Panc1 (cell line): Measurements from ENCODE around the gene LIME1. TPM values are rescaled to one million over a fixed set of nuclear protein-coding genes. Genes with fewer than 3 reads are reported as not detected.

Source experiments
- ATAC-seq: fragments of 200-7000 bp; cut with Tn5 transposase; 2 replicates; pipeline ENCODE4 v1.9.1; 2020; ENCODE audit warnings: mild to moderate bottlenecking, moderate library complexity
- BruUV-seq: library from RNA; stranded (reverse); fragments of 400-500 nt; replicated peaks from 2 replicates; lab custom pipeline; 2021; lab: Mats Ljungman, UMichigan
- CTCF ChIA-PET: fragments of 300-600 bp; sonication (Branson Sonifier 250); formaldehyde crosslinking; loops from one replicate; lab custom pipeline; 2022; ENCODE audit warnings: antibody characterized with exemption; lab: Charles Lee
- POLR2A ChIA-PET: fragments of 300-600 bp; sonication (Branson Sonifier 250); formaldehyde crosslinking; loops from one replicate; lab custom pipeline; 2022; ENCODE audit warnings: antibody characterized with exemption; lab: Charles Lee
- DNase-seq: peaks from one replicate; pipeline ENCODE4 v3.0.0-alpha.2; 2010; ENCODE audit warnings: low read depth, low spot score
- H3K27ac ChIP-seq: 2 replicates; pipeline ENCODE4 v1.5.1; 2011; ENCODE audit warnings: mild to moderate bottlenecking, low read length, inconsistent platforms
- H3K27me3 ChIP-seq: fragments of 200-500 bp; sonication (Bioruptor generic); 2 replicates; pipeline ENCODE4 v1.6.0; 2014; ENCODE audit warnings: low read length, inconsistent platforms; ENCODE audit not compliant: control insufficient read depth, insufficient read depth
- H3K36me3 ChIP-seq: fragments of 200-500 bp; sonication (Bioruptor generic); 2 replicates; pipeline ENCODE4 v1.5.1; 2014; ENCODE audit warnings: inconsistent platforms, mild to moderate bottlenecking, low read length, moderate library complexity; ENCODE audit not compliant: control insufficient read depth, insufficient read depth
- H3K4me1 ChIP-seq: 2 replicates; pipeline ENCODE4 v1.5.1; 2011; ENCODE audit warnings: inconsistent platforms, mild to moderate bottlenecking, low read length, moderate library complexity; ENCODE audit not compliant: control insufficient read depth, insufficient read depth
- H3K4me3 ChIP-seq, 2 experiments: 2 replicates each; pipeline ENCODE4 v1.5.1; 2011 to 2012; ENCODE audit warnings: low read depth in 2 of 2, low read length in 2 of 2, mild to moderate bottlenecking in 2 of 2, inconsistent platforms in 1 of 2, moderate library complexity in 1 of 2
- H3K9me3 ChIP-seq: fragments of 200-500 bp; sonication (Bioruptor generic); 2 replicates; pipeline ENCODE4 v1.5.1; 2014; ENCODE audit warnings: low read depth, mild to moderate bottlenecking, inconsistent platforms, low read length, moderate library complexity; ENCODE audit not compliant: control insufficient read depth, insufficient read depth
- CTCF ChIP-seq: fragments of 450-650 bp; IDR thresholded peaks from 2 replicates; pipeline ENCODE4 v1.5.1; 2017; ENCODE audit warnings: mild to moderate bottlenecking
- POLR2AphosphoS5 ChIP-seq: IDR thresholded peaks from 2 replicates; pipeline ENCODE4 v1.6.1; 2012; ENCODE audit warnings: mild to moderate bottlenecking, low read depth, low read length, moderate library complexity
- REST ChIP-seq, 2 experiments: IDR thresholded peaks; 2 replicates each; pipeline ENCODE4 v1.6.1; 2011 to 2012; ENCODE audit warnings: low read depth in 2 of 2, control low read depth in 1 of 2, low read length in 1 of 2, mild to moderate bottlenecking in 1 of 2, moderate library complexity in 1 of 2; ENCODE audit not compliant: insufficient read depth in 1 of 2
- SIN3A ChIP-seq: IDR thresholded peaks from 2 replicates; pipeline ENCODE4 v1.6.1; 2012; ENCODE audit warnings: low read depth, mild to moderate bottlenecking, low read length, moderate library complexity, borderline replicate concordance; ENCODE audit not compliant: insufficient read depth
- TCF7L2 ChIP-seq: IDR thresholded peaks from 2 replicates; pipeline ENCODE4 v1.6.1; 2011; ENCODE audit warnings: mild to moderate bottlenecking, low read depth, low read length, inconsistent platforms
- in situ Hi-C: cut with HindIII; loops from 2 replicates; pipeline ENCODE4 v1.10.0; 2016; ENCODE audit warnings: low sequenced_read_pairs, low pct_unique_long_range_greater_than_20kb
- intact Hi-C: fragments of 100-400 bp; cut with micrococcal nuclease; formaldehyde crosslinking; loops from one replicate; pipeline ENCODE4 v1.10.0; 2022; ENCODE audit not compliant: unreplicated experiment
- total RNA-seq: library from RNA; stranded (reverse); gene quantifications from one replicate; pipeline ENCODE4 v1.2.1, GENCODE V29; 2021; ENCODE audit not compliant: unreplicated experiment

The LIME1 gene
- total RNA-seq, 1 experiment from 2014 or later: 15.2 TPM

- peaks cover under 1% of the 10 kb centered on the region for H3K4me1 ChIP-seq
- no peak overlapping the region for H3K27ac ChIP-seq
- no peak overlapping the region for H3K4me3 ChIP-seq
- ChIA-PET CTCF (no interaction called here), POLR2A (interaction anchor here (0.6 to 0.8 kb wide), 2 partner anchors 15 to 93 kb away, joined by 5 to 6 read pairs; no protein-coding TSS in a partner anchor)
- no peaks in the 10 kb centered on the region for H3K9me3 ChIP-seq
- no peaks in the 10 kb centered on the region for H3K36me3 ChIP-seq
- H3K27me3 ChIP-seq: no peaks in the 10 kb centered on the region
- in situ Hi-C loops (no loop called here), intact Hi-C loops (no loop called here)
- DNase-seq (no peak), ATAC-seq (peak; percentile 56)
- BruUV-seq: no TSS peak
- TF ChIP-seq SIN3A (no peak), POLR2AphosphoS5 (no peak), TCF7L2 (no peak), CTCF (no peak), REST (IDR thresholded peaks at IDR 0.05; ENCODE audit: insufficient read depth in 1 of 2, low read depth in 2 of 2, low read length in 1 of 2) (no peak)
These were observed 41.7 kb downstream of the LIME1 start for GRCh38 chr20:63778034-63778752.

- H3K4me1 ChIP-seq: no peaks in the 10 kb centered on the region; the same call in 1 of the 2 replicates
- intact Hi-C loops: no loop called here
- DNase-seq (no peak), ATAC-seq (no peak)
- H3K27ac ChIP-seq: no peak overlapping the region
- no peaks in the 10 kb centered on the region for H3K9me3 ChIP-seq
- ChIA-PET CTCF (no interaction called here), POLR2A (interaction anchor here (0.8 kb wide), 1 partner anchor 16 kb away, joined by 6 read pairs; no protein-coding TSS in a partner anchor)
- H3K27me3 ChIP-seq: no peaks in the 10 kb centered on the region
- no peak for TF ChIP-seq TCF7L2
- no peak for TF ChIP-seq REST (IDR thresholded peaks at IDR 0.05; ENCODE audit: insufficient read depth in 1 of 2, low read depth in 2 of 2, low read length in 1 of 2)
- no peak for TF ChIP-seq POLR2AphosphoS5
- no peak for TF ChIP-seq SIN3A
- no peak for TF ChIP-seq CTCF
- H3K4me3 ChIP-seq: no peak overlapping the region
- H3K36me3 ChIP-seq: no peaks in the 10 kb centered on the region
- no TSS peak for BruUV-seq
- in situ Hi-C loops: no loop called here
These were observed 42.4 kb downstream of the LIME1 start for GRCh38 chr20:63778857-63779256.
